ENCODE measurements around the gene ZMIZ1. TPM values are rescaled to one million over a fixed set of nuclear protein-coding genes. Genes with fewer than 3 reads are reported as not detected.
A peak's percentile ranks its signal among the peaks of the same experiment; 100 is the strongest.

The ZMIZ1 gene
- total RNA-seq, 6 donors from 2014 or later: 51.0 to 99.2 (median 91.8) TPM

GRCh38 chr10:79088613-79089355, 20.0 kb downstream of the ZMIZ1 start:
- peak overlapping the region; percentile 42 to 89 (median 72) for H3K27ac ChIP-seq
- no peak for TF ChIP-seq EP300 (IDR thresholded peaks at IDR 0.05)
- no peak for TF ChIP-seq POLR2AphosphoS5 (IDR thresholded peaks at IDR 0.05)
- no peak for TF ChIP-seq POLR2A (IDR thresholded peaks at IDR 0.05)
- TF ChIP-seq, protein P1, sequence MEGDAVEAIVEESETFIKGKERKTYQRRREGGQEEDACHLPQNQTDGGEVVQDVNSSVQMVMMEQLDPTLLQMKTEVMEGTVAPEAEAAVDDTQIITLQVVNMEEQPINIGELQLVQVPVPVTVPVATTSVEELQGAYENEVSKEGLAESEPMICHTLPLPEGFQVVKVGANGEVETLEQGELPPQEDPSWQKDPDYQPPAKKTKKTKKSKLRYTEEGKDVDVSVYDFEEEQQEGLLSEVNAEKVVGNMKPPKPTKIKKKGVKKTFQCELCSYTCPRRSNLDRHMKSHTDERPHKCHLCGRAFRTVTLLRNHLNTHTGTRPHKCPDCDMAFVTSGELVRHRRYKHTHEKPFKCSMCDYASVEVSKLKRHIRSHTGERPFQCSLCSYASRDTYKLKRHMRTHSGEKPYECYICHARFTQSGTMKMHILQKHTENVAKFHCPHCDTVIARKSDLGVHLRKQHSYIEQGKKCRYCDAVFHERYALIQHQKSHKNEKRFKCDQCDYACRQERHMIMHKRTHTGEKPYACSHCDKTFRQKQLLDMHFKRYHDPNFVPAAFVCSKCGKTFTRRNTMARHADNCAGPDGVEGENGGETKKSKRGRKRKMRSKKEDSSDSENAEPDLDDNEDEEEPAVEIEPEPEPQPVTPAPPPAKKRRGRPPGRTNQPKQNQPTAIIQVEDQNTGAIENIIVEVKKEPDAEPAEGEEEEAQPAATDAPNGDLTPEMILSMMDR (IDR thresholded peaks at IDR 0.05): no peak
- 78 to 80% methylated on average over 14 to 15 of the region's 15 CpGs for WGBS, 2 donors
- H3K27me3 ChIP-seq: no peaks in the 10 kb centered on the region
- H3K36me3 ChIP-seq: no peaks in the 10 kb centered on the region
- DNase-seq: no peak
- no peak overlapping the region for H3K4me3 ChIP-seq
- peaks cover 88 to 98% (median 95%) of the 10 kb centered on the region in 4 donors for H3K4me1 ChIP-seq
- ATAC-seq (ENCODE audit: low FRiP score in 2 of 2): no peak
- H3K9me3 ChIP-seq: no peaks in the 10 kb centered on the region

GRCh38 chr10:79089632-79090031, 20.9 kb downstream of the ZMIZ1 start:
- 82 to 86% methylated on average over 7 to 8 of the region's 8 CpGs for WGBS, 2 donors
- Histone ChIP-seq H3K36me3 (no peaks in the 10 kb centered on the region), H3K4me1 (peaks cover 88 to 98% (median 95%) of the 10 kb centered on the region in 4 donors), H3K27me3 (no peaks in the 10 kb centered on the region), H3K9me3 (no peaks in the 10 kb centered on the region), H3K4me3 (no peak overlapping the region), H3K27ac (peak overlapping the region; percentile 43 to 85 (median 66))
- no peak for DNase-seq
- no peak for ATAC-seq (ENCODE audit: low FRiP score in 2 of 2)
- no peak for TF ChIP-seq POLR2AphosphoS5 (IDR thresholded peaks at IDR 0.05)
- TF ChIP-seq, protein P1 (IDR thresholded peaks at IDR 0.05): no peak
- TF ChIP-seq EP300 (IDR thresholded peaks at IDR 0.05): no peak
- TF ChIP-seq POLR2A (IDR thresholded peaks at IDR 0.05): no peak

DNA sequence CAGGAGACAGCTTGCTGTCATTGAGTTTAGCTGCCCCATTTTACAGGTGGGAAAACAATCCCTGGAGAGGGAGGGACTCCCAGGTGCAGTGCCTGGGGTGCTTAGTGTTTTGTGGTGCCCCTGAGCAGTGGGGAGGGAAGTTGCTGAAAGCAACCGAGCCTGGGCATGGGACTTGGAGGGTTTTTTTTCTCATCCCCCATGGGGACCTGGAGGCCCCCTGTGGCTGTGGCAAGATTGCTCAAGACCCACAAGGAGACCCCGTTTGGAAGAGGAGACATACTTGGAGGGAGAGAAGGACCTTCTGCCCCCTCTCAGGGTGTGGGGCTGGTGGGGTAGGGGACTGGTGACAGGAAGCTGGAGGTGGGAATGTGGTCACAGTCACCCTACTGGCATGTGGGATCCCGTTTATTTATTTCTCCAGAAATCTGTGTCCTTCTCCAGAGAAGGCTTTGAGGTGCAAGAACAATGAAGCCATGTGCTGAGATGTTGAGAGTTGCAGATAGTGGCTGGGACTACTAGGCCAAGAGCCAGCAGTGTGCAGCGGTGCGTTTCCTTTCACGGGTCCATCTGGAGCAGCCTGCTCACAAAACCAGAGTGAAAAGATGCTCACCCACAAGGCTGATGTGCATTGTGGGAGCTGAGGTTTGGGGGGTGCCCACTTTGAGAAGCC, 21.5 kb downstream of the ZMIZ1 start:
- peaks cover 88 to 98% (median 95%) of the 10 kb centered on the region in 4 donors for H3K4me1 ChIP-seq
- no peak overlapping the region for H3K4me3 ChIP-seq
- no peaks in the 10 kb centered on the region for H3K27me3 ChIP-seq
- no peak for DNase-seq
- H3K9me3 ChIP-seq: no peaks in the 10 kb centered on the region
- ATAC-seq (ENCODE audit: low FRiP score in 2 of 2): no peak
- 15 to 18% methylated on average over 5 to 6 of the region's 6 CpGs for WGBS, 2 donors
- TF ChIP-seq EP300 (IDR thresholded peaks at IDR 0.05) (no peak), POLR2A (IDR thresholded peaks at IDR 0.05) (no peak), POLR2AphosphoS5 (IDR thresholded peaks at IDR 0.05) (no peak)
- TF ChIP-seq, protein P1 (IDR thresholded peaks at IDR 0.05): no peak
- no peaks in the 10 kb centered on the region for H3K36me3 ChIP-seq
- peak overlapping the region; percentile 43 to 85 (median 66) for H3K27ac ChIP-seq

DNA sequence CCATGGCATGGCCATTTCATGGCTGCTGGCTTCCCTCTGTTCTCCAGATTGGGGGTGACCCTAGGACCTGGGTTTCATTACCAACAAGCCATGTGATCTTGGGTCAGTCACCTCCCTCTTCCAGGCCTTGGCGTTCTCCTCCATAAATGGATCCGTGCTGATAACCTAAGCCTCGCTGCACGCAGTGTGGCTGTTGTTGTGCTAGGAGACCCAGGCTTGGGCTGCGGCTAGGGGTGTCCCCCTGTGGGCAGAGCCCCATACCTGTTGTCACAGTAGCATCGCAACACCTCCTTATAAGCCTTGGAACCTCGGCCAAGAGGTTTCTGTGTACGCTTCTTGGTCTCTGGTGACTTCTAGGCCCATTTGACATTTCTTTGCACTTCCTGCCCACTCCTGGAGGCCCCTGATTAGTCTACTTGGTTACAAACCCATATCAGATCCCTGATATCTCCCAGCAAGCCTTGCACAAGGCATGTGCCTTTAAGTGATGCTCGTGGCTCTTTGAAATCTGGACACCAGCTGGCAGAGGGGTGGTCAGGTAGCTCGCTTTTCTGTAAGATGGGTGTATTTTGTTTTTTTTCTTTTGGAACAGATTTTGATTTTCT, 23.6 kb downstream of the ZMIZ1 start:
- TF ChIP-seq EP300 (IDR thresholded peaks at IDR 0.05) (no peak), POLR2AphosphoS5 (IDR thresholded peaks at IDR 0.05) (no peak)
- TF ChIP-seq, protein P1 (IDR thresholded peaks at IDR 0.05): no peak
- H3K4me1 ChIP-seq: peaks cover 83 to 96% (median 92%) of the 10 kb centered on the region in 4 donors
- whole genome bisulfite sequencing, 2 donors: 86% methylated on average over 9 to 10 of the region's 10 CpGs
- H3K36me3 ChIP-seq: no peaks in the 10 kb centered on the region
- ATAC-seq (ENCODE audit: low FRiP score in 2 of 2): no peak
- no peak overlapping the region for H3K4me3 ChIP-seq
- DNase-seq: no peak
- peak overlapping the region in 3 of 4 donors; percentile 60 to 83 (median 82) for H3K27ac ChIP-seq
- no peaks in the 10 kb centered on the region for H3K27me3 ChIP-seq
- H3K9me3 ChIP-seq: no peaks in the 10 kb centered on the region
